Immature natural killer cell (primary cell): ENCODE data around the gene SRPK2. TPM values are rescaled to one million over a fixed set of nuclear protein-coding genes. Genes with fewer than 3 reads are reported as not detected.

Experiments used
- DNase-seq, 3 donors: peaks; one replicate each; pipeline ENCODE4 v3.0.0; 2022; ENCODE audit warnings: mixed read lengths in 1 of 3
- H3K27ac Mint-ChIP-seq, 6 donors: one replicate each; pipeline ENCODE4 v1.8.0; 2020; ENCODE audit warnings: mixed read lengths in 6 of 6, mild to moderate bottlenecking in 5 of 6, inconsistent platforms in 4 of 6, moderate library complexity in 3 of 6
- H3K27me3 Mint-ChIP-seq, 3 donors: one replicate each; pipeline ENCODE4 v1.8.0; 2020 to 2021; ENCODE audit warnings: low read depth in 3 of 3, mild to moderate bottlenecking in 3 of 3, mixed read lengths in 3 of 3, moderate library complexity in 3 of 3, inconsistent platforms in 1 of 3
- H3K36me3 Mint-ChIP-seq, 3 donors: one replicate each; pipeline ENCODE4 v1.8.0; 2020; ENCODE audit warnings: mixed read lengths in 3 of 3, inconsistent platforms in 2 of 3, mild to moderate bottlenecking in 2 of 3
- H3K4me1 Mint-ChIP-seq, 2 donors: one replicate each; pipeline ENCODE4 v1.8.0; 2020; ENCODE audit warnings: inconsistent platforms in 2 of 2, mild to moderate bottlenecking in 2 of 2, mixed read lengths in 2 of 2, moderate library complexity in 1 of 2
- H3K4me3 Mint-ChIP-seq, 5 donors: one replicate each; pipeline ENCODE4 v1.8.0; 2020; ENCODE audit warnings: mild to moderate bottlenecking in 5 of 5, mixed read lengths in 5 of 5, inconsistent platforms in 3 of 5, moderate library complexity in 3 of 5
- H3K9me3 Mint-ChIP-seq, 6 donors: one replicate each; pipeline ENCODE4 v1.8.0; 2020; ENCODE audit warnings: mild to moderate bottlenecking in 6 of 6, mixed read lengths in 6 of 6, inconsistent platforms in 4 of 6, moderate library complexity in 3 of 6
- polyA plus RNA-seq, 3 donors: library from polyadenylated mRNA; unstranded; fragments of 300-500 nt; fragmentation: Illumina TruSeq; gene quantifications; one replicate each; pipeline ENCODE4 v1.2.3, GENCODE V29; 2021

Gene SRPK2
- polyA plus RNA-seq, 3 donors from 2014 or later, result 51.5 to 92.2 (median 64.1) TPM

DNA sequence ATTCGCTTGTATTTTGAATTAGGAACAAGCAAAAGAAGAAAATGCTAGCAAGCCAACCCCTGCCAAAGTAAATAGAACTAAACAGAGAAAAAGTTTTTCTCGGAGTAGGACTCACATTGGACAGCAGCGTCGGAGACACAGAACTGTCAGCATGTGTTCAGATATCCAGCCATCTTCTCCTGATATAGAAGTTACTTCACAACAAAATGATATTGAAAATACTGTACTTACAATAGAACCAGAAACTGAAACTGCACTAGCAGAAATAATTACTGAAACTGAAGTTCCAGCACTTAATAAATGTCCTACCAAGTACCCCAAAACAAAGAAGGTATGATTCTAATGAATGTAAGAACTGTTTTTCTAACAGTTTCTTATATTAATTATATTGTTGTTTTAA is 286.9 kb downstream of the SRPK2 start:
- Mint-ChIP-seq H3K27ac (peak overlapping the region in 2 of 6 donors; percentile 44 to 64), H3K4me1 (peaks cover 11 to 52% of the 10 kb centered on the region in 2 donors), H3K36me3 (peaks cover 0 to 22% (median 19%) of the 10 kb centered on the region in 3 donors), H3K27me3 (peaks cover 2 to 10% (median 3%) of the 10 kb centered on the region in 3 donors), H3K9me3 (no peaks in the 10 kb centered on the region), H3K4me3 (no peak overlapping the region)
- DNase-seq, result no peak

DNA sequence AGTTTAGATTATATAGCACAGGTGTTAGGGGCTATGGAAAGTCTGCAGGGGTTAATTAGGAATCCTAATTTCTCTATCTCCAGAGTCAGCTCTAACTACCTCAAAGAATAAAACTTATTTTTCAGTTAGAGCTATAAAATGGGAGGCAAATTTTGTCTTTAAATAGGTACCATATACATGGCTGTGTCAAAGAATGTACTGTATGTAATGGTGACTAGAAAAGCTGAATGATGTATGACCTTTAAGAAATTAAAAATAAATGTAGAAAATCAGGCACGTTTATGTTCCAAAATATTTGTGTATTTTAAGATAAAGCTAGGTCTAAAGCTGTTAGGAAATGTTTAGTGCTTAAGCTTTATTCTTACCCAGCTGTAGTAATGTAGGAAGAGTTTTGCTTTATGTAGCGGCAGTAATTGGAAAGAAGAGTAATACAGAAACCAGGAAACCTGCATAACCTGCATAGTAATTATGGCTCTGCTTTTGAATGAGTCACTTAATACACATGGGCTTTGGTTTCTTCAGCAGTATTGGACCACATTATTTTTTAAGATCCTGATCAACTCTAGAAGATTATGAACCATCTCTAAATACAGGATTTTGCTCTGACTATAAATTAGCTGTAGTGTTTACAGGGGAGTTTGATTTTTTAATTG is 289.7 kb downstream of the SRPK2 start:
- Mint-ChIP-seq H3K27ac (peak overlapping the region in 4 of 6 donors; percentile 13 to 60 (median 48)), H3K27me3 (peaks cover 2 to 7% (median 4%) of the 10 kb centered on the region in 3 donors), H3K4me3 (no peak overlapping the region), H3K9me3 (no peaks in the 10 kb centered on the region), H3K36me3 (peaks cover 0 to 13% (median 7%) of the 10 kb centered on the region in 3 donors), H3K4me1 (peaks cover 6 to 64% of the 10 kb centered on the region in 2 donors)
- no peak for DNase-seq

DNA sequence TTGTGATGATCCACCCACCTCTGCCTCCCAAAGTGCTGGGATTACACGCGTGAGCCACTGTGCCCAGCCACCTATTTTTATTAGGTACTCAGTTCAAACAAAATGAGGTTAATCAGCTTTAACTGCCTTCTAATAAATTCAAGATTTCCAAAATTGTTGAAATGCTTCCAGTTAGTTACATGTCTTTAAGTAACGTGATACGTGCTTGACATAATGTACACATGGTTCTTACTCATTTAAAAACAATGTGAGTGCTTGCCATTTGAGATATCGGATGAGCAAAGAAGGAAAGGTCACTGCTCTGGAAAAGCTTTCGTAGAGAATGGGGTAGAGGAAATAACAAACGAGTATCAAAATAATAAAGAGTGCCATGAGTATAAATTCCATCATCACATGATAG is 291.1 kb downstream of the SRPK2 start:
- Mint-ChIP-seq H3K9me3 (no peaks in the 10 kb centered on the region), H3K36me3 (peaks cover 0 to 6% (median 4%) of the 10 kb centered on the region in 3 donors), H3K4me1 (peaks cover 3 to 63% of the 10 kb centered on the region in 2 donors), H3K27ac (peak overlapping the region in 4 of 6 donors; percentile 29 to 78 (median 54)), H3K4me3 (no peak overlapping the region), H3K27me3 (peaks cover 2 to 6% (median 2%) of the 10 kb centered on the region in 3 donors)
- no peak for DNase-seq

DNA sequence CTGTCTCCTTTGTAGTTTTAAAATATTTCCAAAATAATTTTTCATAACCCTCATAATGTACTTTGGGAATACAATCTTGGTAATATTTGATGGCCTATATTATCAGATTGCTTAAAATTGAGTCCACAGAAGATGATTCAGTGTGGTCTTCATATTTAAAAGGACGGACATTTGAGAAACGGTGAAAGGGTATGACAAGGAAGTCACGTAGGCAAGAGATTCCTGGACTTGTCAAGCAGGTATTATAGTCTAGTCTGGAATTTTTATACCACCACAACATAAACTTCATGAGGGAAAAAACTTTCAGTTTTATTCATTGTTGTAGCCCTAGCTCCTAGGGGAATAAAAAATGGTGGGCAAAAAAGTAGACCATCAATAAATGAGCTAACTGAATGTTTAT is 292.4 kb downstream of the SRPK2 start:
- H3K9me3 Mint-ChIP-seq, result no peaks in the 10 kb centered on the region
- DNase-seq, result no peak
- H3K36me3 Mint-ChIP-seq, result peaks cover 0 to 9% (median 8%) of the 10 kb centered on the region in 3 donors
- H3K4me3 Mint-ChIP-seq, result no peak overlapping the region
- H3K27me3 Mint-ChIP-seq, result peaks cover 2 to 6% (median 4%) of the 10 kb centered on the region in 3 donors
- peak overlapping the region in 4 of 6 donors; percentile 29 to 67 (median 54) for H3K27ac Mint-ChIP-seq
- peaks cover 3 to 60% of the 10 kb centered on the region in 2 donors for H3K4me1 Mint-ChIP-seq

DNA sequence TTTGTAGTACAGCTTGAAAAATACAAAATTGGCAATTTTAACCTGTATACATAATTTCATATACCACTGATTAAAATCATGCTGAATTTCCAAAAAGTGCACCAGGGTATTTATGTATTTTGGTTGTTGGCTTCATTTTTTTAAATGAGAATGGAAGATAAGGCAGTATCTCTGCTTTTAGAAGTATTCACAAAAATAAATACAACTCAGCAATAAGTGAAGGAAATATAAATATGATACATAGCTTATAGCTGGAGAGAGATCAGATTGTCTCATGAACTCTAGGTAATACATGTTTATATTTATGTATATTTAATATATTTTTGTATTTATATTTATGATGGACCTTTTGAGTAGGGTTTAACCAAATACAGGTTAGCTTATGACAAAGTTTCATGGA is 293.8 kb downstream of the SRPK2 start:
- Mint-ChIP-seq H3K27me3 (peaks cover 2 to 6% (median 5%) of the 10 kb centered on the region in 3 donors), H3K27ac (peak overlapping the region in 4 of 6 donors; percentile 34 to 63 (median 46)), H3K4me1 (peaks cover 3 to 60% of the 10 kb centered on the region in 2 donors), H3K9me3 (no peaks in the 10 kb centered on the region), H3K36me3 (peaks cover 0 to 9% (median 8%) of the 10 kb centered on the region in 3 donors), H3K4me3 (no peak overlapping the region)
- no peak for DNase-seq

DNA sequence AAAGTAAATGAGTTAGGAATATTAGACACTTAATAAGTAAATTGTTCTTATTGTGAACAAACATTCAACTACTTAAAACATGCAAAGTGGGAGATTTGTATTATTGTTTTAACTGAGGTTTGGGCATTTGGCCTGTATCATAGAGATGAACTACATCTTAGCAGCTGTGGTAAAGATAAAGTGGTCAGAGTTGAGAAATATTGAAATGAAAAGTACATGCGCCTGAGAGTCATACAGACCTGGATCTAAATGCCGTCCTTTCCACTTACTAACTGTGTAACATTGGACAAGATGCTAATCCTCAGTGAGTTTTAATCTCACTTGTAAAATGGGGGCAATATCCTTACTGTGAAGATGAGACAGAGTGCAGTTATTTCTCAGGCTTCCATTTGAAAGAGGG is 300.3 kb downstream of the SRPK2 start:
- no peak for DNase-seq
- Mint-ChIP-seq H3K4me1 (peaks cover 6 to 41% of the 10 kb centered on the region in 2 donors), H3K9me3 (no peaks in the 10 kb centered on the region), H3K27me3 (peaks cover 0 to 8% (median 2%) of the 10 kb centered on the region in 3 donors), H3K27ac (peak overlapping the region; percentile 9 to 82 (median 43)), H3K4me3 (no peak overlapping the region), H3K36me3 (peaks cover 0 to 20% (median 15%) of the 10 kb centered on the region in 3 donors)

DNA sequence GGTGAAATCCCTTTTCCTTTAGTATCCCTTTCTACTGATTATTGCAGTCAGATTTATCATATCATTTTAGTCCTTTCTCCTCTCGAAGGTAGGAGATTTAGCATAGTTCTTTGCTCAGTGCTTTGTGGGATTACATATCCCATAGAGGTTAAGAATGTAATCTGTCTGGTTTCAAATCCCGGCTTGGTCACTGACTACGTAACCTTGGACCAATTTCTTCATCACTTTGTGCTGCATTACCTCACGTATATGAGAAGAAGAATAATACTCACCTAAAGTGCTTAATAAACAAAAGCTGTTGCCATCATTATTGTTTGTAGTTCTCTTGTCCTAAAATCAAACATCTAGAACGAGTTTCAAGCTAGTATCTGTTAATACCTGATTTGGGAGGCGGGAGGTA is 300.7 kb downstream of the SRPK2 start:
- Mint-ChIP-seq H3K4me3 (no peak overlapping the region), H3K9me3 (no peaks in the 10 kb centered on the region), H3K27ac (peak overlapping the region in 3 of 6 donors; percentile 12 to 38 (median 20)), H3K27me3 (peaks cover 0 to 8% (median 2%) of the 10 kb centered on the region in 3 donors), H3K4me1 (peaks cover 9 to 45% of the 10 kb centered on the region in 2 donors), H3K36me3 (peaks cover 0 to 20% (median 18%) of the 10 kb centered on the region in 3 donors)
- no peak for DNase-seq

DNA sequence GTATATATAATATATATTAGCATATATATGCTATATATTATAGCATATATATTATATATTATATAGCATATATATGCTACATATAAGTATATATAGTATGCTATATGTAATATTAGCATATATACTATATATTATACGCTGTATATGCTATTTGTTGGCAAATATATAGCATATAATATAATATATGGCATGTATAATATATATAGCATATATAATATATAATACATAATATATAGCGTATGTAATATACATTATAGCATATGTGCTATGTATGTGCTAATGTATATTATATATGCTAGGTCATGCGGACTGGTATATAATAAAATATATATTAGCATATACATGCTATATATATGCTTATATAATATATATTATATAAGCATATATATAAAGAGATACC is 301.9 kb downstream of the SRPK2 start:
- Mint-ChIP-seq H3K4me1 (peaks cover 11 to 52% of the 10 kb centered on the region in 2 donors), H3K9me3 (no peaks in the 10 kb centered on the region), H3K27ac (no peak overlapping the region), H3K36me3 (peaks cover 0 to 21% (median 20%) of the 10 kb centered on the region in 3 donors), H3K27me3 (peaks cover 0 to 6% (median 2%) of the 10 kb centered on the region in 3 donors), H3K4me3 (no peak overlapping the region)
- no peak for DNase-seq

DNA sequence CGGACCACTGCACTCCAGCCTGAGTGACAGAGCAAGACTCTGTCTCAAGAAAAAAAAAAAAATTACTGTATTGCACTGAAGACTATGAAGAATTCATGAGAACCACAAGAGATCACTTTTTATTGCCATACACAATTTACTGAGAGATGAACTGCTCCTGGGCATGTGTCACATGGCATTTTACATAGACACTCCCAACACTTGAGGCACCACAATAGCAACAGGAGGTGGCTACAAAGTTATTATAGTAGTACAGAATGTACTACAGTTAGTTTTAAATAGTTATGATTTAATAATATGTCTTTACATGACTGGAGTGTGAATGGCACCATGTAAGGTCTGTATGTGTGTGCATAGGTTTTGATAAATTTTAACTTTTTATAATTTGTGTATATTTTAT is 304.1 kb downstream of the SRPK2 start:
- Mint-ChIP-seq H3K27me3 (peaks cover 0 to 5% (median 2%) of the 10 kb centered on the region in 3 donors), H3K9me3 (no peaks in the 10 kb centered on the region), H3K36me3 (peaks cover 0 to 20% (median 15%) of the 10 kb centered on the region in 3 donors), H3K4me1 (peaks cover 11 to 34% of the 10 kb centered on the region in 2 donors), H3K27ac (peak overlapping the region in 1 of 6 donors; percentile 1), H3K4me3 (no peak overlapping the region)
- DNase-seq, result no peak

DNA sequence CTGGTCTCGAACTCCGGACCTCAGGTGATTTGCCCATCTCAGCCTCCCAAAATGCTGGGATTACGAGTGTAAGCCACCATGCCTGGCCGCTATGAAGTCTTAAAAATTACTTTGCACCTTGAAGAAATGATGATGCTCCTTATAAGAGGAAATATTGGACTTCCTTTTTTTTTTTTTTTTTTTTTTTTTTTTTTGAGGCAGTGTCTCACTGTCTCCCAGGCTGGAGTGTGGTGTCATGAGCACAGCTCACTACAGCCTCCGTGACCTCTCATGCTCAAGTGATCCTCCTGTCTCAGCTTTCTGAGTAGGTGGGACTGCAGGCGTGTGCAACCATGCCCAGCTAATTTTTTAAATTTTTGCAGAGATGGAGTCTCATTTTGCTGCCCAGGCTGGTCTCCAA is 309.4 kb downstream of the SRPK2 start:
- H3K36me3 Mint-ChIP-seq, result peaks cover 5 to 43% (median 26%) of the 10 kb centered on the region in 3 donors
- H3K4me3 Mint-ChIP-seq, result no peak overlapping the region
- no peak for DNase-seq
- no peak overlapping the region for H3K27ac Mint-ChIP-seq
- H3K4me1 Mint-ChIP-seq, result peaks cover 7 to 28% of the 10 kb centered on the region in 2 donors
- H3K27me3 Mint-ChIP-seq, result peaks cover 0 to 4% (median 1%) of the 10 kb centered on the region in 3 donors
- no peaks in the 10 kb centered on the region for H3K9me3 Mint-ChIP-seq

DNA sequence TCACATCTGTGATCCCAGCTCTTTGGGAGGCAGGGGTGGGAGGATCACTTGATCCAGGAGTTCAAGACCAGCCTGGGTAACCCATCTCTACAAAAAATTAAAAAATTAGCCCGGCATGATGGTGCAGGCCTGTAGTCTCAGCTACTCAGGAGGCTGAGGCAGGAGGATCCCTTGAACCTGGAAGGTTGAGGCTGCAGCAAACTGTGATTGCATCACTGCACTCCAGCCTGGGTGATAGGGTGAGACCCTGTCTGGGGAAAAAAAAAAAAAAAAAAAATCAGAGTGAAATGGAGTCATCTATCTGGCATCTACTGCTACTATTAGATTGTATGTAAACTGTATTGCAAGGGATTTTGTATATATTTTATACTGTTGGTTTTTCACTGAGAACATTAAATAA is 315.6 kb downstream of the SRPK2 start:
- no peak overlapping the region for H3K4me3 Mint-ChIP-seq
- DNase-seq, result no peak
- no peaks in the 10 kb centered on the region for H3K9me3 Mint-ChIP-seq
- peaks cover 5 to 22% of the 10 kb centered on the region in 2 donors for H3K4me1 Mint-ChIP-seq
- H3K36me3 Mint-ChIP-seq, result peaks cover 5 to 43% (median 26%) of the 10 kb centered on the region in 3 donors
- peak overlapping the region in 2 of 6 donors; percentile 28 to 51 for H3K27ac Mint-ChIP-seq
- H3K27me3 Mint-ChIP-seq, result peaks cover 0 to 2% (median 0%) of the 10 kb centered on the region in 3 donors

DNA sequence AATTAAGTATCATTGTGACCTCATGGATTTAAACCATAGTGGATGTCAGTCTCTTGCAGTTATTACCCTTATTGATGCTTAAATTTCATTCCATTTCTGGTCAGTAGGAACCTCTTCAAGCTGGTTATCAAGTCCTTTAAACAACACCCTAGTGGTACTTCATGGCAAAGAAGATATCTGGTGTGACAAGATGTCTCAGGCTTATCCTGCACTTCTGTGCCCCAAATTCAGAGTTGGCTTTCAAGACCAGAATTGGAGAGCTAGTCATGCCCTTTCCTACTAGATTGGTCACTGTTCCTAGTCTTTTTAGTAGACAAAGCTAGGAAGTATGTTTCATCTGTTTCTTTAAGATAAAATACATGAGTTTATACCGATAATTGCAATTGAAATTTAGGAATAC is 319.8 kb downstream of the SRPK2 start:
- Mint-ChIP-seq H3K4me1 (peaks cover 13 to 40% of the 10 kb centered on the region in 2 donors), H3K4me3 (no peak overlapping the region)

DNA sequence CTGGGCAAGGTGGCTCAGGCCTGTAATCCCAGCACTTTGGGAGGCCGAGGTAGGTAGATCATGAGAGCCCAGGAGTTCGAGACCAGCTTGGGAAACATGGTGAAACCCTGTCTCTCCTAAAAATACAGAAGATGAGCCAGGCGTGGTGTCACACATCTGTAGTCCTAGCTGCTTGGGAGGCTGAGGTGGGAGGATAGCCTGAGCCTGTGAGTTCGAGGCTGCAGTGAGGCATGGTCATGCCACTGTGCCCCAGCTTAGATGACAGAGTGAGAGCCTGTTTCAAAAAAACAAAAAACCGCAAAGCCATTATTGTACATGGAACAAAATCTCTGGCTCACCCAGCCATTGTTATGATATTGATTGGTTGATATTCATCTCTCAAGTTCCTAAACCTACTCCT is 321.0 kb downstream of the SRPK2 start:
- H3K27ac Mint-ChIP-seq, result peak overlapping the region in 3 of 6 donors; percentile 21 to 59 (median 49)
- no peak overlapping the region for H3K4me3 Mint-ChIP-seq
- peaks cover 19 to 52% of the 10 kb centered on the region in 2 donors for H3K4me1 Mint-ChIP-seq
- peaks cover 0 to 2% (median 1%) of the 10 kb centered on the region in 3 donors for H3K27me3 Mint-ChIP-seq
- no peak for DNase-seq
- no peaks in the 10 kb centered on the region for H3K9me3 Mint-ChIP-seq
- peaks cover 4 to 30% (median 10%) of the 10 kb centered on the region in 3 donors for H3K36me3 Mint-ChIP-seq

More for the DNA sequence above, 319.8 kb downstream of the SRPK2 start:
- peaks cover 0 to 2% (median 0%) of the 10 kb centered on the region in 3 donors for H3K27me3 Mint-ChIP-seq
- peaks cover 0 to 23% (median 7%) of the 10 kb centered on the region in 3 donors for H3K36me3 Mint-ChIP-seq
- no peak for DNase-seq
- H3K9me3 Mint-ChIP-seq, result no peaks in the 10 kb centered on the region
- H3K27ac Mint-ChIP-seq, result peak overlapping the region in 4 of 6 donors; percentile 25 to 56 (median 38)
